GM23248 (cell line): ENCODE measurements around the gene NDUFA11. TPM values are rescaled to one million over a fixed set of nuclear protein-coding genes. Genes with fewer than 3 reads are reported as not detected.

Experiments used
- DNase-seq: peaks from one replicate; pipeline ENCODE4 v3.0.0-alpha.2; 2015
- H2AFZ ChIP-seq: fragments of 200-600 bp; sonication (generic); 2 replicates; pipeline ENCODE4 v1.6.1; 2016; ENCODE audit warnings: antibody characterized with exemption
- H3F3A ChIP-seq: fragments of 200-600 bp; sonication (generic); 2 replicates; pipeline ENCODE4 v1.6.1; 2016; ENCODE audit warnings: mild to moderate bottlenecking, antibody characterized with exemption, mixed run types; ENCODE audit not compliant: insufficient read depth
- H3K27ac ChIP-seq: fragments of 200-600 bp; sonication (generic); 2 replicates; pipeline ENCODE4 v1.5.1; 2016; ENCODE audit warnings: mild to moderate bottlenecking
- H3K27me3 ChIP-seq: fragments of 200-600 bp; sonication (generic); replicated peaks from 2 replicates; pipeline ENCODE4 v1.6.1; 2016; ENCODE audit warnings: mild to moderate bottlenecking; ENCODE audit not compliant: insufficient read depth
- H3K36me3 ChIP-seq: fragments of 200-600 bp; sonication (generic); 2 replicates; pipeline ENCODE4 v1.6.1; 2016; ENCODE audit warnings: low read depth, mild to moderate bottlenecking
- H3K4me1 ChIP-seq: fragments of 200-600 bp; sonication (generic); 2 replicates; pipeline ENCODE4 v1.6.1; 2016; ENCODE audit warnings: mild to moderate bottlenecking; ENCODE audit not compliant: insufficient read depth
- H3K4me2 ChIP-seq: fragments of 200-600 bp; sonication (generic); one replicate; pipeline ENCODE4 v1.6.1; 2016; ENCODE audit warnings: mild to moderate bottlenecking; ENCODE audit not compliant: unreplicated experiment
- H3K4me3 ChIP-seq: fragments of 200-600 bp; sonication (generic); 2 replicates; pipeline ENCODE4 v1.5.1; 2016; ENCODE audit warnings: mild to moderate bottlenecking
- H3K79me2 ChIP-seq: fragments of 200-600 bp; sonication (generic); 2 replicates; pipeline ENCODE4 v1.6.1; 2016; ENCODE audit warnings: mild to moderate bottlenecking; ENCODE audit not compliant: insufficient read depth
- H3K9ac ChIP-seq: fragments of 200-600 bp; sonication (generic); 2 replicates; pipeline ENCODE4 v1.6.1; 2016; ENCODE audit warnings: mild to moderate bottlenecking
- H3K9me2 ChIP-seq: fragments of 200-600 bp; sonication (generic); 2 replicates; pipeline ENCODE4 v1.6.1; 2016; ENCODE audit warnings: mixed run types, mild to moderate bottlenecking, moderate library complexity; ENCODE audit not compliant: insufficient read depth
- H3K9me3 ChIP-seq: fragments of 200-600 bp; sonication (generic); one replicate; pipeline ENCODE4 v1.6.1; 2017; ENCODE audit warnings: low read depth
- H4K20me1 ChIP-seq: fragments of 200-600 bp; sonication (generic); 2 replicates; pipeline ENCODE4 v1.6.0; 2016; ENCODE audit not compliant: insufficient read depth
- EZH2 ChIP-seq: fragments of 200-600 bp; sonication (generic); IDR thresholded peaks from 2 replicates; pipeline ENCODE4 v1.6.1; 2018; ENCODE audit warnings: antibody characterized with exemption, mild to moderate bottlenecking; ENCODE audit not compliant: insufficient read depth, poor library complexity, severe bottlenecking
- EZH2phosphoT487 ChIP-seq: fragments of 200-600 bp; sonication (generic); IDR thresholded peaks from 2 replicates; pipeline ENCODE4 v1.6.1; 2018; ENCODE audit warnings: antibody characterized with exemption, moderate library complexity, mild to moderate bottlenecking, low read depth; ENCODE audit not compliant: insufficient read depth
- WGBS, 2 experiments: methylation state at CpG; one replicate each; pipeline ENCODE4 v1.1.6; 2015 to 2017; ENCODE audit warnings: low lambda C conversion rate in 2 of 2, low coverage in 1 of 2; ENCODE audit errors: missing lambda C conversion rate in 2 of 2; 5-methylcytosine and 5-hydroxymethylcytosine counted together
- in situ Hi-C: fragments of 300-500 bp; cut with MboI; formaldehyde crosslinking; loops from 2 replicates; pipeline ENCODE4 v1.15.0; 2020
- polyA plus RNA-seq: library from polyadenylated mRNA; unstranded; fragments of >200 nt; fragmentation: Nextera tagmentation; extraction: Ambion mirVana; gene quantifications from 2 replicates; pipeline ENCODE4 v1.2.1, GENCODE V29; 2016
- total RNA-seq: library from RNA; depleted of rRNA; stranded (reverse); fragments of >200 nt; shearing (Covaris generic); gene quantifications from 2 replicates; pipeline ENCODE4 v1.2.3, GENCODE V29; 2014

The NDUFA11 gene
- total and polyA plus RNA-seq, 2 experiments from 2014 or later = 231 to 588 TPM

GRCh38 chr19:5905114-5905778, 1.7 kb upstream of the NDUFA11 start:
- H3K4me3 ChIP-seq = peak overlapping the region; percentile 99
- H2AFZ ChIP-seq = peak overlapping the region; percentile 84
- H4K20me1 ChIP-seq = no peaks in the 10 kb centered on the region
- H3F3A ChIP-seq = no peaks in the 10 kb centered on the region
- no peaks in the 10 kb centered on the region for H3K27me3 ChIP-seq
- H3K9me3 ChIP-seq = no peaks in the 10 kb centered on the region
- H3K9me2 ChIP-seq = no peaks in the 10 kb centered on the region
- in situ Hi-C loops = no loop called here
- peak overlapping the region; percentile 50 for H3K27ac ChIP-seq
- H3K4me2 ChIP-seq = peak overlapping the region; percentile 96
- peaks cover 9% of the 10 kb centered on the region for H3K4me1 ChIP-seq
- WGBS, 2 experiments = 33 to 44% methylated on average over 30 to 31 of the region's 31 CpGs
- H3K79me2 ChIP-seq = peaks cover 45% of the 10 kb centered on the region
- no peaks in the 10 kb centered on the region for H3K36me3 ChIP-seq
- DNase-seq = no peak
- H3K9ac ChIP-seq = peak overlapping the region; percentile 89
- TF ChIP-seq EZH2 = no peak
- no peak for TF ChIP-seq EZH2phosphoT487

GRCh38 chr19:5904352-5905113, 943 bp upstream of the NDUFA11 start, which contains the start of gene VMAC:
VMAC (plus strand) TSS chr19:5904872; CDS start chr19:5904891, 19 bp downstream.
- Histone ChIP-seq H3K27me3 (no peaks in the 10 kb centered on the region), H3K36me3 (no peaks in the 10 kb centered on the region), H3K79me2 (peaks cover 52% of the 10 kb centered on the region), H3K4me1 (peaks cover 9% of the 10 kb centered on the region), H3K9me3 (no peaks in the 10 kb centered on the region), H3K4me2 (peak within 1 kb of the TSS; percentile 96), H2AFZ (peak within 1 kb of the TSS; percentile 84), H3K9me2 (no peaks in the 10 kb centered on the region), H3K4me3 (peak within 1 kb of the TSS; percentile 99), H3F3A (no peaks in the 10 kb centered on the region), H4K20me1 (no peaks in the 10 kb centered on the region), H3K27ac (peak within 1 kb of the TSS; percentile 98), H3K9ac (peak within 1 kb of the TSS; percentile 100)
- peak; percentile 100 for DNase-seq
- TF ChIP-seq EZH2phosphoT487 = no peak
- no peak for TF ChIP-seq EZH2
- WGBS, 2 experiments = 1 to 3% methylated on average over 42 to 55 of the region's 61 CpGs
- in situ Hi-C loops = no loop called here

- no peaks in the 10 kb centered on the region for H3K9me2 ChIP-seq
- in situ Hi-C loops = no loop called here
- H3K27me3 ChIP-seq = no peaks in the 10 kb centered on the region
- no peak for TF ChIP-seq EZH2phosphoT487
- no peak for TF ChIP-seq EZH2
- H3F3A ChIP-seq = no peaks in the 10 kb centered on the region
- DNase-seq = peak; percentile 84
- peak overlapping the region; percentile 93 for H3K4me2 ChIP-seq
- no peaks in the 10 kb centered on the region for H3K9me3 ChIP-seq
- H4K20me1 ChIP-seq = no peaks in the 10 kb centered on the region
- H3K79me2 ChIP-seq = peaks cover 63% of the 10 kb centered on the region
- peak overlapping the region; percentile 99 for H3K4me3 ChIP-seq
- WGBS, 2 experiments = 3% methylated on average over 27 of the region's 27 CpGs
- H3K4me1 ChIP-seq = peaks cover 9% of the 10 kb centered on the region
- H2AFZ ChIP-seq = peak overlapping the region; percentile 75
- no peaks in the 10 kb centered on the region for H3K36me3 ChIP-seq
- H3K27ac ChIP-seq = peak overlapping the region; percentile 98
- H3K9ac ChIP-seq = peak overlapping the region; percentile 100
Measured at GRCh38 chr19:5903056-5903623, 450 bp downstream of the NDUFA11 start.

GRCh38 chr19:5900976-5901375, 2.6 kb downstream of the NDUFA11 start:
- H3K4me3 ChIP-seq = no peak overlapping the region
- no peak overlapping the region for H3K4me2 ChIP-seq
- WGBS, 2 experiments = 82 to 88% methylated on average over 8 of the region's 8 CpGs
- no peaks in the 10 kb centered on the region for H3K9me2 ChIP-seq
- H3K4me1 ChIP-seq = peaks cover 9% of the 10 kb centered on the region
- in situ Hi-C loops = no loop called here
- H3K79me2 ChIP-seq = peaks cover 67% of the 10 kb centered on the region
- H3F3A ChIP-seq = no peaks in the 10 kb centered on the region
- no peaks in the 10 kb centered on the region for H3K9me3 ChIP-seq
- no peak overlapping the region for H2AFZ ChIP-seq
- H3K36me3 ChIP-seq = no peaks in the 10 kb centered on the region
- no peaks in the 10 kb centered on the region for H3K27me3 ChIP-seq
- 0 out of 2 replicates have a peak overlapping the region, but pooled peaks have one; percentile 25 for H3K9ac ChIP-seq
- H4K20me1 ChIP-seq = no peaks in the 10 kb centered on the region
- H3K27ac ChIP-seq = no peak overlapping the region; the same call in 1 of the 2 replicates
- TF ChIP-seq EZH2 = no peak
- no peak for TF ChIP-seq EZH2phosphoT487
- DNase-seq = peak; percentile 57
